ENCODE measurements around the gene TMEM270.

Gene TMEM270

DNA sequence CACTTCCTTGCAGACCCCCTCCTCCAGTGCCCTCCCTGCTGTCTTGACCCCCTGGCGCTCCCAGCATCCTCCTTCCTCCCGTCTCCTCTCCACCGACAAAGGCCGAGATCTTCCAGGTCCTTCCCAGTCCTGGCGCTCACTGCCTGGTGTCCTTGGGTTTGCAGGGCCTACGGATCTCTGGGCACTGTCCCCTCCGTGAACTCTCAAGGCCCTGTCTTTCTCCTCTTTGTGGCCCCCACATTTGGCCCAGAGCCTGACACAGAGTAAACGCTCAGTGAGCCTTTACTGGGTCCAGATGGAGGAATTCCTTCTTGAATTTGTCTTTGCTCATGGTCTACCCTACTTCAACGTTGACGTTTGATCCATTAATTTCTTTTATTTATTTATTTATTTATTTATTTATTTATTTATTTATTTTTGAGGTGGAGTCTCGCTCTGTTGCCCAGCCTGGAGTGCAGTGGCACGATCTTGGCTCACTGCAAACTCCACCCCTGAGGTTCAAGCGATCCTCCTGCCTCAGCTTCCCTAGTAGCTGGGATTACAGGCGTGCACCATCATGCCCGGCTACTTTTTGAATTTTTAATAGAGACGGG, 29.7 kb downstream of the TMEM270 start:
- no peak for DNase-seq

- DNase-seq = no peak
These were observed 30.4 kb downstream of the TMEM270 start for GRCh38 chr7:73891178-73891885.

GRCh38 chr7:73892003-73892999, 31.3 kb downstream of the TMEM270 start:
- DNase-seq = no peak

- no peak for DNase-seq
These were observed 32.6 kb downstream of the TMEM270 start for GRCh38 chr7:73893342-73894101.

DNA sequence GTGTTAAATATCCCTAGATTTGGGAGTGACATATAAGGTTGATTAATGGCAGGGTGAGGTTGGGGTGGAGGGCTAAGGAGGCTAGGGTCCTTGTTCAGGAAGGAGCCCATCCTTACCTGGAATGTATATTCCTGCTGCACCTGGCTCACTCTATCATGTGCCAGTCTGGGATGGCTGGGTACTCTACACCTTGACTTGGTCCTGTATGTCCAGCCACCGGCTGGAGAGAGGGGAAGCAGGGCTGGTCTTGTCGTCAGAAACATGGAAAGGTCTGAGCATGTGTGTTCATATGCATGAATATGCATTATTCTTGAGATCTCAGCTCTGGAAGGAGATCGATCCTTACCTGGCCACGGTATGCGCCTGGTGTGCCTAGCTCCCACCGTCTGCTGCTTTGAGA, 33.2 kb downstream of the TMEM270 start:
- DNase-seq = no peak

GRCh38 chr7:73894733-73895551, 34.0 kb downstream of the TMEM270 start:
- DNase-seq = no peak

- DNase-seq = no peak
These were observed 34.7 kb downstream of the TMEM270 start for GRCh38 chr7:73895626-73896025.

DNA sequence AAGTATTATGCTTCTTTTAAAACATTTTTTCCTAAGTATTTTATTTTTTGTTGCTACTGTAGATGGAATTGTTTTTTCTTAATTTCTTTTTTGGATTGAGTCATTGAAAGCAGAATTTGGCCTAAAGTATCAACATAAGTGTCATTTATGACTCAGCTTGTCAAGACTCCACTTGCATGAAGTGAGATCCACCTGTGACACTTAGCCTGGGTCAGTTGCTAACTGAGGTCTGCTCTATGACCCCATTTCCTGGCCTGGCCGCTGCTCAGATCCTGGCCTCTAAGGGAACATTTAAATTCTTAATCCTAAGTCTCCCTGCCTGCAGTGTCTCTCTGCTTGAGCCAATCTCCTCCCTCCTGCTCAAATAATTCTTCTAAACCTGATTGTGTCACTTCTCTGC, 35.5 kb downstream of the TMEM270 start:
- no peak for DNase-seq

- DNase-seq = peak; percentile 4
These were observed 38.8 kb downstream of the TMEM270 start for GRCh38 chr7:73899731-73900142.

DNA sequence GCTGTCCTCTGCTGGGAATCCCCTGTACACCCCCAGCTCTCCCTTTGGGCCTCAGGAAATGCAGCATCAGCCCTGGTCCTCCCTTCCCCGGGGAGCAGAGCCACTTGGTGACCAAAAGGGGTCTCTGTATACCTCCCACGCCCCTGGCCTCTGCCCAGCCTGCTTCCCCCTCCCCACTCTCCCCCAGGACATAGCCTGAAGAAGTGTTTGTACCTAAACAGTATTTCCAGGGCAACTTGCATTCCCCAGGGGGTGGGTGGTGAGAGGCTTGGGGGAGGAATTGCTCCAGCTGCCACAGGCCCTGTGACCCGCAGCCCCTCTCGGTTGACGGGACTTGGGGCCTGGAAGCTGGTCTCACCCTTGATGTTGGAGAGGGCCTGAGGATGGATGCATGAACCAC, 39.3 kb downstream of the TMEM270 start:
- no peak for DNase-seq

- DNase-seq = no peak
These were observed 40.4 kb downstream of the TMEM270 start for GRCh38 chr7:73901231-73901822.

GRCh38 chr7:73901823-73902597, 41.1 kb downstream of the TMEM270 start:
- DNase-seq = no peak

GRCh38 chr7:73903321-73904218, 42.6 kb downstream of the TMEM270 start:
- no peak for DNase-seq

- DNase-seq = no peak
These were observed 43.5 kb downstream of the TMEM270 start for GRCh38 chr7:73904219-73905137.

DNA sequence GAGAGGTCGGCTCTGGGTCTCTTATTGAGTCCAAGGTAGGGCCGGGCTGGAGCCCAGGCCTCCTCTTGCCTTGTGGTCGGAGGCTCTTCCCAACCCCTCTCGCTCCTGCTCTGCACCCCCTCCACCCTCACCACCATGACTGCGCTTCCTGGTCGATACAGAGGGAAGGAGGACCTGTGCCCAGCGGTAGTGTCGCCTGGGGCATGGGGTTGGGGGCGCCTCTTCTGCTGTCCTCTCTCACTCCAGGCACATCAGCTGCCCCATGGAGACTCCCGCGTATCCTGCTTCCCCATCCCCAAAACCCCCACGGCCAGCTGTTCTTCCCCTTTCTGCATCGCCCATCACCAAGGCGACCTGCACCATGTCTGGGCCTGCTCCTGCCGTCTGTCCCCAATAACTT, 44.4 kb downstream of the TMEM270 start:
- no peak for DNase-seq

- DNase-seq = no peak
These were observed 45.9 kb downstream of the TMEM270 start for GRCh38 chr7:73906874-73907273.

- no peak for DNase-seq
These were observed 46.7 kb downstream of the TMEM270 start for GRCh38 chr7:73907554-73908122.

DNA sequence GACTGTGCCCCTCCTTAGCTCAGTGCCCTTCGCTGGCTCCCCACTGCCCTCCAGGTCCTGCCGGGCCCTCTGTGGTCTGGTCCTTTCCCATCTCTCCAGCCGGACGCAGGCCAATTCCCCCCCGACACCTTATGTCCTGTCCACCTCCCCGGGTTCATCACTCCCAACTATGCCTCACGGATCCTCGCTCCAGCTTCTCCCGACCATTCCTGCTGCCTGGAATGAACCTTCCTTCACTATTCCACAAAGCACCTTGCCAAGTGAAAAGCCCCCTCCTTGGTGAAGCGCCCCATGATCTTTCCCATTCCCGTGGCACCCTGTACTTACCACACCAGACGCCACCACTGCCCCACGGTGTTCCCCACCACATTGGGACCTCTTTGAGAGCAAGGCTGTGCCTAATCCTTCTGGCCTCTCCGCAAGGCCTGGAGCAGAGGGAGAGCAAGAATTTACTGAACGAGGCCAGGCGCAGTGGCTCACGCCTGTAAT, 47.2 kb downstream of the TMEM270 start:
- DNase-seq = no peak

Measured in NCI-H524 treated with DMSO at 0.1 percent for 48 hours (cell line).